Epithelial cell of proximal tubule (primary cell): Measurements from ENCODE around the gene MRPS15. TPM values are rescaled to one million over a fixed set of nuclear protein-coding genes. Genes with fewer than 3 reads are reported as not detected.
"Not testable (repeated sequence)": the region's sequence is repeated elsewhere in the genome, so short reads cannot be mapped to it uniquely, and the experiment has no call there.

ENCODE experiments used
- DNase-seq: peaks from one replicate; pipeline ENCODE4 v3.0.0-alpha.2; 2011; ENCODE audit warnings: low read depth
- H3K4me3 ChIP-seq: 2 replicates; pipeline ENCODE4 v1.5.1; 2011; ENCODE audit warnings: low read depth, mild to moderate bottlenecking, low read length
- total RNA-seq: library from RNA; depleted of rRNA; stranded (reverse); fragments of >200 nt; gene quantifications from 2 replicates; pipeline ENCODE4 v1.2.3, GENCODE V29; 2015
- TF ChIP-seq, protein P1 (sequence below): conservative IDR thresholded peaks from 2 replicates; pipeline ENCODE4 v1.5.1; 2012; ENCODE audit warnings: low read depth, mild to moderate bottlenecking, low read length

MRPS15 gene
- total RNA-seq, 1 donor from 2014 or later: 94.7 TPM

DNA sequence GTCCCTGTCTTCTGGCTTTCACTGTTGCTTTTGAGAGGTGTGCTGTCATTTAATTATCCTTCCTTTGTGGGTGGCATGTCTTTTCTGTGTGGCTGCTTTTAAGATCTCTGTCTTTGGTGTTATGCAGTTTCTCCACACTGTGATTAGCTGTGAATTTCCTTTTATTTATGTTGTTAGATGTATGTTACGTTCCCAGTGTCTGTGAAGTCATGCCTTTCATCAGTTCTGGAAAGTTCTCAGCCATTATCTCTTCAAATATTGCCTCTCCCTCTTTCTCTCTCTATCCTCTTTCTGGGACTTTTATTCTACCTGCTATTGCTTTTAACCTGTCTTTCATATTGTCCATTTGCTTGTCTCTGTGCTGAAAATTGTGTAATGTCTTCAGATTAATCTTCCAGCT is 39.5 kb upstream of the MRPS15 start:
- no peak overlapping the region for H3K4me3 ChIP-seq
- no peak for DNase-seq
- TF ChIP-seq, protein P1, sequence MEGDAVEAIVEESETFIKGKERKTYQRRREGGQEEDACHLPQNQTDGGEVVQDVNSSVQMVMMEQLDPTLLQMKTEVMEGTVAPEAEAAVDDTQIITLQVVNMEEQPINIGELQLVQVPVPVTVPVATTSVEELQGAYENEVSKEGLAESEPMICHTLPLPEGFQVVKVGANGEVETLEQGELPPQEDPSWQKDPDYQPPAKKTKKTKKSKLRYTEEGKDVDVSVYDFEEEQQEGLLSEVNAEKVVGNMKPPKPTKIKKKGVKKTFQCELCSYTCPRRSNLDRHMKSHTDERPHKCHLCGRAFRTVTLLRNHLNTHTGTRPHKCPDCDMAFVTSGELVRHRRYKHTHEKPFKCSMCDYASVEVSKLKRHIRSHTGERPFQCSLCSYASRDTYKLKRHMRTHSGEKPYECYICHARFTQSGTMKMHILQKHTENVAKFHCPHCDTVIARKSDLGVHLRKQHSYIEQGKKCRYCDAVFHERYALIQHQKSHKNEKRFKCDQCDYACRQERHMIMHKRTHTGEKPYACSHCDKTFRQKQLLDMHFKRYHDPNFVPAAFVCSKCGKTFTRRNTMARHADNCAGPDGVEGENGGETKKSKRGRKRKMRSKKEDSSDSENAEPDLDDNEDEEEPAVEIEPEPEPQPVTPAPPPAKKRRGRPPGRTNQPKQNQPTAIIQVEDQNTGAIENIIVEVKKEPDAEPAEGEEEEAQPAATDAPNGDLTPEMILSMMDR: no peak

GRCh38 chr1:36503159-36503558 is 39.0 kb upstream of the MRPS15 start:
- no peak overlapping the region for H3K4me3 ChIP-seq
- no peak for DNase-seq
- TF ChIP-seq, protein P1: no peak

GRCh38 chr1:36502616-36503015 is 38.4 kb upstream of the MRPS15 start:
- TF ChIP-seq, protein P1: no peak
- no peak overlapping the region for H3K4me3 ChIP-seq
- DNase-seq: no peak

DNA sequence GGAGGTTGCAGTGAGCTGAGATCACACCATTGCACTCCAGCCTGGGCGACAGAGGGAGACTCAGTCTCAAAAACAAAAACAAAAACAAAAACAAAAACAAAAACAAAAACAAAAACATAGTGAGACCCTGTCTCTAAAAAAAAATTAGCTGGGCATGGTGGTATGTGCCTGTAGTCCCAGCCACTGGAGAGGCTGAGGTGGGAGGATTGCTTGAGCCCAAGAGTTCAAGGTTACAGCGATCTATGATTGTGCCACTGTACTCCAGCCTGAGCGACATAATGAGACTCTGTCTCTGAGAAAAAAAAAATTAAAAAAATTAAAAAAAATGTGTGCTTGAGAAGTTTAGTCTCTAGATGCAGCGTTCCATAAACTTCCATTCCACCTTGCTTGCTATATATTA is 37.7 kb upstream of the MRPS15 start:
- not testable (repeated sequence) for H3K4me3 ChIP-seq, DNase-seq

DNA sequence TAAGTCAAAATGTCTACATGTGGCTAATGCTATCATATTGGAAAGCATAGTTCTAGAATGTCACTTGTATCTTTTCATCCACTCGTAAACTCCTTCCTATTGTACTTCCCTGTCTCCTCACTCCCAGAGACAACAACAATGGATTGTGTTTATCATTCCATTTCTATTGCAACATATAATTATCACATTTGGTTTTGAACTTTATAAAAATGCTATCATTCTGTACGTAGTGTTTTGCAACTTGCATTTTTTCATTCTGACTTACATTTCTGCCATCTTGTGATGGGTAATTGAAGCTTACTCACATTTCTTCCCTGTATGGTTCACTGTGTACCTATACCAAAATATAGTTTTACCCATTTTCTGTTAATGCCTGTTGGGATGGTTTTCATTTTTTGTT is 33.0 kb upstream of the MRPS15 start:
- TF ChIP-seq, protein P1: no peak
- H3K4me3 ChIP-seq: no peak overlapping the region
- no peak for DNase-seq

DNA sequence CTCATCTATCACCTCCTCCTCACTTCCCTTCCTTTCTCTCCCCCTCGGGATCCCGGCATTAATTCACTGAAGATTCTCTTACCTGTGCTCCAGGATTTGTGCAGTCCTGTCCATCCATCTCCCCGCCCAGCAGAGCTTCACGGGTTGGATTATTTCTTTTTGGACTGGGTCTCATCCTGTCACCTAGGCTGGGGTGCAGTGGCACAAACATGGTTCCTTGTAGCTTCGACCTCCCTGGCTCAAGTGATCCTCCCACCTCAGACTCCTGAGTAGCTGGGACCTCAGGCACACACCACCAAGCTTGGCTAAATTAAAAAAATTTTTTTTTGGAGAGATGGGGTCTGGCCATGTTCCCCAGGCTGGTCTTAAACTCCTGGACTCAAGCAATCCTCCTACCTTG is 30.8 kb upstream of the MRPS15 start:
- no peak overlapping the region for H3K4me3 ChIP-seq
- DNase-seq: no peak
- TF ChIP-seq, protein P1: no peak

DNA sequence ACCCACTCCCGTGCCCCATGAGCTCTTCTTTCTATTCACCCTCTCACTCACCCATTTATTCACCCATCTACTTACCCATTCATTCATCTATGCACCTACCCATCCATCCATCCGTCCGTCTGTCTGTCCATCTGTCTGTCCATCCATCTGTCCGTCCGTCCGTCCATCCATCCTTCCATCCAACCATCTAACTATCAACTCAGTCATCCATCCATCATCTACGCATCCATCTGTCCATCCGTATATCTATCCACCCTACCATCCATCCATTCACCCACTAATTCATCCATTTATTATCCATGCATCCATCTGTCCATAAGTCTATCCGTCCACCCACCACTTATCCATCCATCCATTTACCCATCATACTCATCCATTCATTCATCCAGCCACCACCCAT is 29.3 kb upstream of the MRPS15 start:
- TF ChIP-seq, protein P1: no peak
- no peak overlapping the region for H3K4me3 ChIP-seq
- DNase-seq: no peak

- TF ChIP-seq, protein P1: no peak
- H3K4me3 ChIP-seq: no peak overlapping the region
- no peak for DNase-seq
These were observed 28.3 kb upstream of the MRPS15 start for GRCh38 chr1:36492491-36492890.

GRCh38 chr1:36489258-36490051 is 25.3 kb upstream of the MRPS15 start:
- DNase-seq, H3K4me3 ChIP-seq: not testable (repeated sequence)
